ENCODE results near the gene PDHX.

The PDHX gene

DNA sequence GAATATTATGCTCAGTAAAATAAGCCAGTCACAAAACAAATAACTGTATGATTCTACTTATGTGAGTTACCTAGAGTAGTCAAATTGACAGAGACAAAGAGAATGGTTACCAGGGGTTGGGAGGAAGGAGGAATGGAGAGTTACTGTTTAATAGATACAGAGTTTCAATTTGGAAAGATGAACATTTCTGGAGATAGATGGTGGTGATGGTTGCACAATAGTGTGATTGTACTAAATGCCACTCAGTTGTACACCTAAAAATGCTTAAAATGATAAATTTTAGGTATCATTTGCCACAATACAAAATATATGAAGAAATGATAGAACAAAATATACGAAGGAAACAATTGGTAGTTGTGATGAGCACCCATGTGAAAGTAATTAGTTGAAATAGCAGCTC, 43.4 kb downstream of the PDHX start:
- no peak for DNase-seq

DNA sequence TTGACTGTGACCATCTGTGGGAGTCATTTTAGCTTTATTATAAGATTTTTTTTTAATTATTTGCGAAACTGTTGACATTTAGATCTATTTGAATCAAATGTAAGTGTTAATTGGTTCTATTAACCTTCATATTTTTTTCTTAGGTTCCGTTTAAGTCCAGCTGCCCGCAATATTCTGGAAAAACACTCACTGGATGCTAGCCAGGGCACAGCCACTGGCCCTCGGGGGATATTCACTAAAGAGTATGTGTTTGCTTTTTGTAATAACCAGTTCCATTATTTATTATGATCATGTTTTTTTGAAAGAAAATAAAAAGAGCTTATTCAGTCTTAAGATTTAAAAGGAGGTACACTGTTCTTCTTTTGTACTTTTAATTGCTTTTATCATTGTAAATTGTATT, 43.9 kb downstream of the PDHX start:
- DNase-seq = no peak

DNA sequence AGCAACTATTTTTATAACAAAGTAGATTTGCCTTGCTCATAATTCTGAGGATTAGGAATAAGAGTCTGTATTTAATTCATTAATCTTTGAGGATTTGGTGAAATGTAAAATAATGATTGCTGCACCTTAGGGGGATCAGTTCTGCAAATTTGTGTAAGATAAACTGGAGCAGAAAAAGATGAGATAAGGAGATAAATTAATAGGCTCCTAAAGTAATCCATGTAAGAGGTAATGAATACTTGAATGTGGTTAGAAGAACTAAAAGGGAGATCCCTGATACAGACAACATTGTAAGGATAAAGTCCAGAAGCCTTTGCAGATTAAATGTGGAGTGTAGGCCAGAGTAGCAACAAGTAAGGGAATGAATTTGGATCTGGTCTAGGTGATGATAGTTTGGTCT, 45.6 kb downstream of the PDHX start:
- no peak for DNase-seq

DNA sequence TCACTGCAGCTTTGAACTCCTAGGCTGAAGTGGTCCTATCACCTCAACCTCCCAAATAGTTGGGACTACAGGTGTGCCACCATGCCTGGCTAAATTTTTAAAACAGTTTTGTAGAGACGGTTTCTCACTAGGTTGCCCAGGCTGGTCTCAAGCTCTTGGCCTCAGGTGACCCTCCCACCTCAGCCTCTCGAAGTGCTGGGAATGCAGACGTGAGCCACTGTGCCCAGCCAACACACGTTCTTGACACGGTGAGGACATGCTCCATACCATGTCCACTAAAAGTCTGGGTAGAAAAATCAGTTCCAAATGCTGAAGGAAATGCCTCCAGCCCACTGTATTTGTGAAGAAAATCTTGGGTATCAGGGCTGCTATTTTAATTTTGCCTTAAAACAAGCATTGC, 46.9 kb downstream of the PDHX start:
- DNase-seq = no peak

DNA sequence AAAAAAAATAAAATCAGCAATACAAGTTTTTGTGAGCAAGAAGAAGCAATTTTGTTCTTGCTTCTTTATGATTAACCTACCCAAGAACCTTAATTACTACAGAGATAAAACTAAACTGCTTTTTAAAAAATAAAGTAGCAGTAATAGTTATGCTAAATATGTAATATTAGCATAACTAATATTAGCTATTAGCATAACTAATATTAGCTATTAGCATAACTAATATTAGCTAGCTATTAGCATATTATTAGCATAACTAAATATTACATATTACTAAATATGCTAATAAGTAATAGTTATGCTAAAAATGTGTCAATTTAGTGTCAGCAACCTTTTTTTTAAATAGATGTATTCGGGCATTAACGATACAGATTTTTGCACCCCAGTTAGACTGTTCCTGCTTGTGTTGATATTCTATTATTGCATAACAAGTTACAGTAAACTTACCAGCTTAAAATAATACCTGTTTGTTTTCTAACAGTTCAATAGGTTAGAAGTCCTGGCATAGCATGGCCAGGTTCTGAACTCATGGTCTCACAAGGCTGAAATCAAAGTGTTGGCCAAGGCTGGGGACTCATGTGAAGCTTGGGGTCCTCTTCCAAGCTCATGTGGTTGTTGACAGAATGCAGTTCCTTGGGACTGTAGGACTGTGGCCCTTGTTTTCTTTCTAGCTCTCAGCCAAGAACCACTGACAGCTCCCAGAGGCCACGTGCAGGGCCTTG, 48.4 kb downstream of the PDHX start:
- DNase-seq = no peak

DNA sequence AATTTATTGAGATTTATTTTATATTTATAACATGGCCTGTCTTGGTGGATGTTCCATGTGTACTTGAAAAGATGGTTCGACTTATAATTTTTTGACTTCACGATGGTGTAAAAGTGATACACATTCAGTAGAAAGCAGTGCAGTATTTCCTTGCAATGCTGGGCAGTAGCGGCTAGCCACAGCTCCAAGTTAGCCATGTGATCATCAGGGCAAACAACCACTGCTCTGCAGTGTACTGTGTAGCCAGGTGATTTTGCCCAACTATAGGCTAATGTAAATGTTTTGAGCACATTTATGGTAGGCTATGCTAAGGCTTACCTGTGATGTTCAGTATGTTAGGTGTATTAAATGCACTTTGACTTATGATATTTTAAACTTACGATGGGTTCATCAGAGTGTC, 52.4 kb downstream of the PDHX start:
- no peak for DNase-seq

DNA sequence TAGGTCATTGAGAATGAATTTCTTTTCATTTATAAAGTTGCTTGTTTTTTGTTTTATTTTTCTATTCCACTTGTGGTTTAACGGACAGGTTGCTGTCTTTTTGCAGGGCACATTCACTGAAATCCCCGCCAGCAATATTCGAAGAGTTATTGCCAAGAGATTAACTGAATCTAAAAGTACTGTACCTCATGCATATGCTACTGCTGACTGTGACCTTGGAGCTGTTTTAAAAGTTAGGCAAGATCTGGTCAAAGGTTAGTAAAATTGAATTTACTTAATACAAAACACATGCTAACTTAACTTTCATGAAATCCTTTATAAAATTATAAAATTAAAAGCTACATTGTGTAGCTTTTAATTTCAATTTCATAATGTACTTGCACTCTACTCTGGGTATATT, 53.6 kb downstream of the PDHX start:
- no peak for DNase-seq

DNA sequence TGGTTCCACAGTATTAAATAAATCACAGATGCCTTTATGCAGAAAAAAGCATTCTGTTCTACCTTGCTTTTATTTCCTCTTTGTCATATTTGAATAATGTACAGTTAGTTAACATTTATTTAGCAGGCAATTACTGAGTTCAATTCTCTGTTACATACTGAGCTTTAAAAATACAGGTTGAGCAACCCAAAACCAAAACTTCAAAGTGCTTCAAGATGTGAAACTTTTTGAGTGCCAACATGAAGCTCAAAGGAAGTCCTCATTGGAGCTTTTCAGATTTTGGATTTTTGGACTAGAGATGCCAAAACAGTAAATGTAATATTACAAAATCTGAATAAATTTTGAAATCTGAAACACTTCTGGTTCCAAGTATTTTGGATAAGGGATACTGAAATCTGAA, 54.1 kb downstream of the PDHX start:
- no peak for DNase-seq

DNA sequence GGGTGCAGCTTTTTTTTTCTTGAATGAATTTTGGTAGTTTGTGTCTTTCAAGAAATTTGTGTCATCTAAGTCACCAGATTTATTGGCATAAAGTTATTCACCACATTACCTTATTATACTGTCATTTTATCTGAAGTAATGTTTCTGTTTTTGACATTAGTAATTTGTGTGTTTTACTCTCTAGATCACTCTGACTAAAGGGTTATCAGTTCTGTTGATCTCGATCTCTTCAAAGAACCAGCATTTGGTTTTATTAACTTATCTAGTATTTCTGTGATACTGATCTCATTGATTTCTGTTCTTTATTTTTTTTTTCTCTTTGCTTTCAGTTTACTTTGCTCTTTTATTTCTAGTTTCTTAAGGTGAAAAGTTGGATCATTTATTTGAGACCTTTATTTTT, 55.5 kb downstream of the PDHX start:
- DNase-seq = no peak

DNA sequence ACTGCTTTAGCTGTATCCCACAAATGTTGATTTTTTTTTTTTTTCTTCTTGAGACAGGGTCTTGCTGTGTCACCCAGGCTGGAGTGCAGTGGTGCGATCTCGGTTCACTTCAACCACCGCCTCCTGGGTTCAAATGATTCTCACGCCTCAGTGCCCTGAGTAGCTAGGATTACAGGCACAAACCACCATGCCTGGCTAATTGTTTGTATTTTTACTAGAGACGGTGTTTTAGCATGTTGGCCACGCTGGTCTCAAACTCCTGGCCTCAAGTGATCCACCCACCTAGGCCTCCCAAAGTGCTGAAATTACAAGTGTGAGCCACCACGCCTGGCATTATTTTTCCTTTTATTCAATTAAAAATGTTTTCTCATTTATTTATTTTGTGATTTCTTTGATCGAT, 55.9 kb downstream of the PDHX start:
- no peak for DNase-seq

DNA sequence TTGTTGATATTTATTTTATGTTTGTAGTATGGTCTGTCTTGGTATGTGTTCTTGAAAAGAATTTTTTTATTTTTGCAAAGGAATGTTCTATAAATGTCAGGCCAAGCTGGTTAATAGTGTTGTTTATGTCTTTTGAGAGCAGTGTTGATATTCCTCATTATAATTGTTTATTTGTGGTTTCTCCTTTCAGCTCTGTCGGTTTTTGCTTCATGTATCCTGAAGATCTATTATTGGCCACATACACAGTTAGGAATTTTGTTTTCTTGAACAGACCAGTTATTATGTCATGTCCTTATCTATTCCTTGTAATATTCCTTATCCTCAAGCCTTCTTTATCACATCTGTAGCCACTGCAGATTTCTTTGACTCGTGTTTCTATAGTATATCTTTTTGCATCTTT, 56.5 kb downstream of the PDHX start:
- no peak for DNase-seq

DNA sequence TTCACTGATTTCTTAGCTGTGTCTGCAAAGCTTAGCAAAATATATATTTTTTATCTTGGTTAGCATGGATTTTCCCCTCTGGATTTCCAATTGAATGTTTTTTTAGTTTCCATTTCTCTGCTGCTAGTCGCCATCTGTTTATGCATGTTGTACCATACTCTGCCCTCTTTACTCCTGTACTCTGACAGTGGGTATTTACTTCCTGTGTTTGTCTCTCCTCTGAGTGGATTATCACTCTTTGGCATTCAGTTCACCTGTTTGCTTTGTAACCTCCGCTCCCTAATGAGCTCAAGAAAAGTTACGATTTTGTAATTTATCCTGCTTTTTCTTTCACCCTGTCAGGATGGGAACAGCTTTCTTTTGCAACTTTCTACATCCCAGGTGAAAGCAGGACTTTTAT, 59.1 kb downstream of the PDHX start:
- DNase-seq = no peak

DNA sequence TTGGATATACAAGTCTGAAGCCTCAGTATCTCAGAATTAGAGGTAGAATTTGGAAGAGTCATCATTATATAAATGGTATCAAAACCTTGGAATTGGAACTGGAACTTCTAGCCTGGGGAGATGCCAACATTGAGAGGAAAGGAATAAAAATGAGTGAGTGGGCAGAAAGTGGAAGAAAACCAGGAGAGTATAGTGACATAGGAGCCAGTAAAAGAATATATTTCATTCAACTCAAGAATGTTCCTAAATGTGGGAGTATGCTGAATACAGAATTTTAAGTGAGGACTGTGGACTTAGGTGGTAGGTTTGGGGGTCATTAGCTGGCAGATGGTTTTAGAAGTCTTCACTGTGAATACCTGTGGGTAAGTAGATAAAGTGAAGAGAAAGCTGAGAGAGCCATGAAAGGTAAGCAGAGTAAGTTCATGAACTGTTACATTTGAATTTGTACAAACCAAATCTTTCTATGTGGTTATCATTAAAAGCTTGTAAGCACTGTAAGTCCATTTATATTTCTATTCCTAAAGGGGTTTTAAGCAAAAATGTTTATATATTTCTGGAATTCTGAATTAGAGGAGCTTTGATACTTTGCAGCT, 60.2 kb downstream of the PDHX start:
- no peak for DNase-seq

DNA sequence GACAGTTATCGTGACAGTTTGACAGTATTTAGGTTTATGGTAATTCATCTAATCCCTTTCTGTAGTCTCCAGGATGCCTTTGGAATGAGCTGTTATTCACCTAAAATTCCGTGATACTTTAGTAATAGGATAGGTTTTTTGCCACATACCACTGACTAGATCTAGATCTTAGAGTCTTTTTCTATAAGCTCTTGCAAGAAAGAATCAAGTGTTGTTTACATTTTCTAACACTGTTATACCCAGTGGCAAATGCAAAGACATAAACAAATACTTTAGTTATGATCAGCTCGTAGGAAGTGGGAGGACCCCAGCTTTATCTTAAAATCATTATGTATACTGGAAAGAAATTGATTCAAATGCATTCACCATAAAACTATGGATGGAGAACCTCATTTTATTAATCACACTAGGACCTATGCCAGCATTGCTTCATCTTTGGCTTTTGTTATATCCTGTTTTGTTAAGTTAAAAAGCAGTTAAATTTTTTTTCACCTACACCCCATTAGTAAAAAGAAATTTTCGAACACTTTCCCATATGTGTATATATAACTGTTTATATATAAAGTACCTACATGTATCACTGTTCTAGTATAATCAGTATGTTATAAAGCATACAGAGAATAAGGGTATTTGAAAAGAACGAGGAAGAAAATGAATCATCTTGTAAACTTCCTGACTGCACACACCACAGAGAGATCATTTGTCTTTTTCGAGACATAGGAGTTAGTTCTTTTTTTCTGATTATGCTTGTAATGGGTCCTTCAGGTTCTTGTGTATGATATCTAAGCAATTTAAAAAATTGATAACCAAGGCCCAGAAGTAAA, 60.9 kb downstream of the PDHX start:
- DNase-seq = peak in 1 of 2 donors; percentile 25

DNA sequence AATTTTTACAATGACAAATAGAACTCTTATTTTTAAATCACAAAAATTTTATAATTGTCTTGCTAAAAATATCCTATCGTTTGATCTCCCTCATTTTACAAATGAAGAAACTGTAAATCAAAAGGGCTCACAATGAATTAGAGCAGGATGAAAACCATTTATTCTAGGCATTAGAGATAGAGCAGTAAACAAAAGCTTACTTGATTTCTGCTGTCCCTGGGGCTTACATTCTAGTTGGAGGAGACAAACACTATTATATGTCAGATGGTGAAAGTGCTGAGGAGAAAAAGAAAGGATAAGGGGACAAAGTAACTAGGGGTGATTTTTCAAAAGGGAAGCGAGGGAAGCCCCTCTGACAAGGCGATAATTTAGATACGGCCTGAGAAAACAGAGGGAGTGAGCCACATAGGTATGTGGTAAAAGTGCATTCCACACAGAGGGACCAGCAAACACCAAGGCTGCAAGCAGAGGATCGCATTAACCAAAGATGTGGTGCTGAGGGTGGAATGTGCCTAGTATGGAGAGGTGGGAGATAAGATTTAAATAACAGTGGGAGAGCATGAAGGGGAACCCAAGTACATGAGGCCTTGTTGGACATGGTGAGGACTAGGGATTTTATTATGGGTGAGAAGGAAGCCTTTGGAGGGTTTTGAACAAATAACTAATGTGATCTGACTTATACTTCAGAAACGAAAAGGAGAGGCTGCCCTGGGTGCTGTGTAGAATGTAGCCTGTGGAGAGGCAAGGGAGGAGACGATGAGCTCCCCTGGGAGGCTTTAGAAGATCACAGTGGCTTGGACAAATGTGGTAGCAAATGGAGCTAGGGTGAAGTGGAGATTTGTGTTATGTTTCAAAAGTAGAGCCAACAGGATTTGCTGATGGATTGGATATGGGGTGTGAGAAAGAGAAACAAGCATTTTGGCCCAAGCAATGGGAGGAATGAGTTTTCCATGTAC, 62.1 kb downstream of the PDHX start:
- no peak for DNase-seq

DNA sequence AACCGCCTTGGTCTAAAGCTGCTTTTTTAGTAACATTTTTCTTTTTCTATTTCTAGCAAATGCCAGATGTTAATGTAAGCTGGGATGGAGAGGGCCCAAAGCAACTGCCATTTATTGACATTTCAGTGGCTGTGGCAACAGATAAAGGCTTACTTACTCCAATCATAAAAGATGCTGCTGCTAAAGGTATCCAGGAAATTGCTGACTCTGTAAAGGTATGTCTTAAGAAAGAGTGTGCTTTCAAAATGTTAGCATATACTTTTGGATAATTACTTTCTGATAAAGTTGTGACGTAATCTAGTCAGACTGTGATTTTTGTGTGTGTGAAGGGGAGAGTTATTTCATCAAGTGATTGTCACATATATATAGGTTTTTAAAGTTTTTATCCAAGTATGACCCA, 68.1 kb downstream of the PDHX start:
- DNase-seq = no peak

DNA sequence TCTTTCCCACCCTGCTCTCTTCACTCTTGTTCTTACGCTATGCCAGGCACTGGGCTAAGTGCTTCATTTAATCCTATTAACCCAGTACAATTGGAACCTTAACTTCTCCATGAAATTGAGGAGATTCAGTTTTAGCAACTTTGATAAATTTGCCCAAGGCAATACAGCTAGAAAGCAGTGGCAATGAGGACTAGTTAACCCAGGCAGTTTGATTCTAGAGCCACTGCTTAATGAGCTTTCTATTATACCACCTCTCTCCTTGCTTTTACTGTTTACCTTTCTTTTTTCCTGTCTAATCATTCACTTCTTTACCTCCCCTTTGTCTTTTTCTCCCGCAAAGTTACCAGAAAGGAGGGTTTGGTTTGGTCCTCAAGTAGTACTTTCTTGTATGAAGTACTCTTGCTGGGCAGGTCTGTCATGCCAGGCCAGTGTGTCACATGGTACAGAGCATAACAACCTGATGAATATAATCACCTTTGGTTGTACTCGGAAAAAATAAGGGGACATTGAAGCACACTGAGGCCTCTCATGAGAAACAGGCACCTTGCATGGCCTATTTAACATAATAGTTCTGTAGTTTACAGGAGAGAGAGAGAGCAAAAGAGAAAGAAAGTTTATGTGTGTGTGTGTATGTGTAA, 70.6 kb downstream of the PDHX start:
- no peak for DNase-seq

DNA sequence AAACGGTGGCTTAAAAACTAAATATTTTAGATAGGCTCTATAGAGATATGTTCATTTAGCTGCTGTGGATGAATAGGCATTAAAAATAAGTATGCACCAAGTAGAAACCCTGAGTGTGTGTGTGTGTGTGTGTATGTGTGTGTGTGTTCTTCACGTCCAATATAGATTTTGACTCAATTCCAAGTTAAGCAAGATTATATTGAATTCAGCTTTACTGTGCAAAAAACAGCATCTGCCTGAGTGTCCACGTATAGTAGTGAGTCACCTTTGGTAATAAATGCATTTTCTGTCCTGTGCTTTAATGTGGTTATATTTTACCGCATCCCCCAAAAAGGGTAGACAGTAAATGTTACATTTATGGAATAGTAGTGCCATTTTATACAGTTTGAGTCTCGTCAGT, 71.2 kb downstream of the PDHX start:
- DNase-seq = no peak

DNA sequence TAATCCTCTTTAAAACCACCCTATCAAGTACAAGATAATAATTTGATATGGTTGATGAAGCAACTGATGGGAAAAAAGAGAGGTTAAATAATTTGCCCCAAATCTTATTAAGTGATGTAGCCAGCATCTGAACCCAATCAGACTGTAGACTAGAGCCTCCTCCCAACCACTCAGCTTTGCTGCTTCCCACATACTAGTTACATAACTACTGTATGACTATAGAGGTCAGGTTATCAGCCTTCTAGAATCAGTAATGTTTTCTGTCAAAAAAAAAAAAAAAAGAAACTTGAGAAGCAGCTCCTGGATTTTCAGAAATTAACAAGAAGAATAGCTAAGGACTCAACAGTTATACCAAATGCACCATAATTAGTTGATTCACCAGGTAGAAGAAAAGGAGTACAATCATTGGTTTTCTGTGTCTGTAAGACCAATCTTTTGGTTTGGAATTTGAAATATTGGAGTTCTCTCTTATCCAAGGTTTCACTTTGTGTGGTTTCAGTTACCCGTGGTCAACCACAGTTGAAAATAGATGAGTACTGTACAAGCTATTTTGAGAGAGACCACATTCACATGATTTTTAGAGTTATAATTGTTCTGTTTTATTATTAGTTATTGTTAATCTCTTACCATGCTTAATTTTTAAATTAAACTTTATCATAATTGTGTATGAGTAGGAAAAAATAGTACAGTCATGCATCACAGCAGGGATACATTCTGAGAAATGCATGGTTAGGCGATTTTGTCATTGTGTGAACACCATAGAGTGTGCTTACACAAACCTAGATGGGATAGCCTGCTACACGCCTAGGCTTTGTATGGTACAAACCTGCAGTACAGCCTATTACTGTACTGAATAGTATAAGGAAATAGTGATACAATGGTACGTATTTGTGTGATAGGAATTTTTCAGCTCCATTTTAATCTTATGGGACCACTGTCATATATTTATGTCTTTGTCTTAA, 72.2 kb downstream of the PDHX start:
- DNase-seq = peak in 1 of 2 donors; percentile 42

DNA sequence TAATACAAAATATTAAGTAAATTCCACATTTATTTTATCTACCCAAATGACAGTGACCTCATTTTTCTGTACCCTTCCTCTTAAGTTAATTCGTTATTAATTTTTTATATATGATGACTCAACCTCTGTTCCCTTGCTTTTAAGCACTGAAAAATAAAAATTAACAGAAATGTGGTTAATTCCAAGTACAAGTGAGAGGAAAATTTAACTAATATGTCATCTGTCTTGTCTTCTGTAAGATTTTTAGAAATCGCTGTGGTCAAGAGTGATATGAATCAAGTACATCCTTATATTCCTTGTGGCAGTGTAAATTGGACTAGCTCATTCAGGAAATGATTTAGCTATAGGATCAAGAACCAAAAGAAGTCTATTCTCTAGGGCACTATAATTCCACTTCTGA, 74.5 kb downstream of the PDHX start:
- DNase-seq = no peak

DNA sequence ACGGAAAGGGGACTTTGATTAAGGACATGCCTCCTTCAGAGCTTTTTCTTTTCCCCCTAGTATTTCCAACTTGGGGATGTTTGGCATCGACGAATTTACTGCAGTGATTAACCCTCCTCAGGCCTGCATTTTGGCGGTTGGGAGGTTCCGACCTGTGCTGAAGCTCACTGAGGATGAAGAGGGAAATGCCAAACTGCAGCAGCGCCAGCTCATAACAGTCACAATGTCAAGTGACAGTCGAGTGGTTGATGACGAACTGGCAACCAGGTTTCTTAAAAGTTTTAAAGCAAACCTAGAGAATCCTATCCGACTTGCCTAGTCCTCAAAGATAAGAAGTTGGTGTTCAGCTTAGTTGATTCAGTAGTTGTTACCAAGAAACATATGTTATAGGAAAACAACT, 78.4 kb downstream of the PDHX start:
- no peak for DNase-seq
